Erythroblast (primary cell): ENCODE results near the gene HNRNPDL.

Experiments used
- GATA1 ChIP-seq: IDR thresholded peaks from 2 replicates; pipeline ENCODE4 v1.6.1; 2011; ENCODE audit warnings: low read depth, mild to moderate bottlenecking, control low read depth, low read length, moderate library complexity
- POLR2A ChIP-seq: IDR thresholded peaks from 2 replicates; pipeline ENCODE4 v1.6.1; 2011; ENCODE audit warnings: mild to moderate bottlenecking, low read length

GRCh38 chr4:82380831-82381230 is 49.4 kb downstream of the HNRNPDL start:
- TF ChIP-seq POLR2A (no peak), GATA1 (no peak)
